Measurements from ENCODE around the gene HOXA5. TPM values are rescaled to one million over a fixed set of nuclear protein-coding genes. Genes with fewer than 3 reads are reported as not detected.

HOXA5 gene
- total RNA-seq, 2 donors from 2014 or later, result 9.6 to 18.7 TPM

GRCh38 chr7:27166531-27167505 lies 23.3 kb upstream of the HOXA5 start:
- H3K27me3 ChIP-seq, result peaks cover 7% of the 10 kb centered on the region

GRCh38 chr7:27165996-27166530 lies 22.6 kb upstream of the HOXA5 start:
- peak; percentile 78 for DNase-seq
- intact Hi-C loops (cut with DNase I), result loop anchor here (5.0 kb wide), 1 partner anchor 1309 kb away; no protein-coding TSS in a partner anchor
- Histone ChIP-seq H3K9me3 (no peaks in the 10 kb centered on the region), H3K4me1 (no peaks in the 10 kb centered on the region), H3K4me3 (peak overlapping the region; percentile 64), H3K27me3 (peaks cover 7% of the 10 kb centered on the region), H3K36me3 (no peaks in the 10 kb centered on the region), H3K9ac (ENCODE audit: low read depth in 2 of 2, low read length in 2 of 2) (peak overlapping the region; percentile 91 to 98), H3K27ac (peak overlapping the region; percentile 94)
- no peak for TF ChIP-seq CTCF (IDR thresholded peaks at IDR 0.05)

More at GRCh38 chr7:27166531-27167505, 23.3 kb upstream of the HOXA5 start:
- Histone ChIP-seq H3K4me3 (peak overlapping the region; percentile 64), H3K4me1 (no peaks in the 10 kb centered on the region), H3K9ac (ENCODE audit: low read depth in 2 of 2, low read length in 2 of 2) (peak overlapping the region; percentile 91 to 98), H3K36me3 (no peaks in the 10 kb centered on the region), H3K27ac (peak overlapping the region; percentile 94), H3K9me3 (no peaks in the 10 kb centered on the region)
- TF ChIP-seq CTCF (IDR thresholded peaks at IDR 0.05), result no peak
- intact Hi-C loops (cut with DNase I), result loop anchor here (5.0 kb wide), 1 partner anchor 1310 kb away; no protein-coding TSS in a partner anchor
- DNase-seq, result no peak

GRCh38 chr7:27165089-27165995 lies 21.9 kb upstream of the HOXA5 start, which contains the start of gene HOXA9:
HOXA9 (minus strand) TSS chr7:27165537; CDS start chr7:27165457, 80 bp downstream.
- no peak for TF ChIP-seq CTCF (IDR thresholded peaks at IDR 0.05)
- no peaks in the 10 kb centered on the region for H3K9me3 ChIP-seq
- peaks cover 7% of the 10 kb centered on the region for H3K27me3 ChIP-seq
- H3K4me1 ChIP-seq, result no peaks in the 10 kb centered on the region
- DNase-seq, result peak; percentile 90
- H3K27ac ChIP-seq, result peak within 1 kb of the TSS; percentile 94
- H3K36me3 ChIP-seq, result no peaks in the 10 kb centered on the region
- intact Hi-C loops (cut with DNase I), result loop anchor here (5.0 kb wide), 1 partner anchor 1308 kb away; no protein-coding TSS in a partner anchor
- peak within 1 kb of the TSS; percentile 91 to 98 for H3K9ac ChIP-seq (ENCODE audit: low read depth in 2 of 2, low read length in 2 of 2)
- peak within 1 kb of the TSS; percentile 64 for H3K4me3 ChIP-seq

- Histone ChIP-seq H3K9me3 (no peaks in the 10 kb centered on the region), H3K27me3 (peaks cover 7% of the 10 kb centered on the region), H3K4me1 (peaks cover 5% of the 10 kb centered on the region), H3K27ac (peak overlapping the region; percentile 94), H3K4me3 (peak overlapping the region; percentile 64), H3K36me3 (no peaks in the 10 kb centered on the region), H3K9ac (ENCODE audit: low read depth in 2 of 2, low read length in 2 of 2) (peak overlapping the region; percentile 80 to 98)
- no peak for TF ChIP-seq CTCF (IDR thresholded peaks at IDR 0.05)
- DNase-seq, result no peak
- intact Hi-C loops (cut with DNase I), result loop anchor here (5.0 kb wide), 2 partner anchors 792 to 1307 kb away; no protein-coding TSS in a partner anchor
Observed at GRCh38 chr7:27164367-27165088, 21.0 kb upstream of the HOXA5 start.

All from colonic mucosa (tissue), 4 donors.